Vagina (tissue), 2 donors: Measurements from ENCODE around the gene THEM4.

ENCODE experiments used
- POLR2AphosphoS5 ChIP-seq, 2 donors: sonication (generic); formaldehyde crosslinking; IDR thresholded peaks; one replicate each; pipeline ENCODE4 v1.9.0; 2017; ENCODE audit warnings: antibody characterized with exemption in 2 of 2, mild to moderate bottlenecking in 2 of 2, low read depth in 1 of 2; ENCODE audit not compliant: insufficient read depth in 1 of 2
- TF ChIP-seq, protein P1 (sequence below), 3 experiments: fragments of 450-650 bp in 2 of 3; fragments of 200-600 bp in 1 of 3; sonication (generic) in 1 of 3; IDR thresholded peaks; one replicate each; pipeline ENCODE4 v1.5.1; 2017 to 2019; ENCODE audit warnings: antibody characterized with exemption in 3 of 3, mild to moderate bottlenecking in 2 of 3, moderate library complexity in 2 of 3

- TF ChIP-seq, protein P1, sequence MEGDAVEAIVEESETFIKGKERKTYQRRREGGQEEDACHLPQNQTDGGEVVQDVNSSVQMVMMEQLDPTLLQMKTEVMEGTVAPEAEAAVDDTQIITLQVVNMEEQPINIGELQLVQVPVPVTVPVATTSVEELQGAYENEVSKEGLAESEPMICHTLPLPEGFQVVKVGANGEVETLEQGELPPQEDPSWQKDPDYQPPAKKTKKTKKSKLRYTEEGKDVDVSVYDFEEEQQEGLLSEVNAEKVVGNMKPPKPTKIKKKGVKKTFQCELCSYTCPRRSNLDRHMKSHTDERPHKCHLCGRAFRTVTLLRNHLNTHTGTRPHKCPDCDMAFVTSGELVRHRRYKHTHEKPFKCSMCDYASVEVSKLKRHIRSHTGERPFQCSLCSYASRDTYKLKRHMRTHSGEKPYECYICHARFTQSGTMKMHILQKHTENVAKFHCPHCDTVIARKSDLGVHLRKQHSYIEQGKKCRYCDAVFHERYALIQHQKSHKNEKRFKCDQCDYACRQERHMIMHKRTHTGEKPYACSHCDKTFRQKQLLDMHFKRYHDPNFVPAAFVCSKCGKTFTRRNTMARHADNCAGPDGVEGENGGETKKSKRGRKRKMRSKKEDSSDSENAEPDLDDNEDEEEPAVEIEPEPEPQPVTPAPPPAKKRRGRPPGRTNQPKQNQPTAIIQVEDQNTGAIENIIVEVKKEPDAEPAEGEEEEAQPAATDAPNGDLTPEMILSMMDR (IDR thresholded peaks at IDR 0.05) = no peak
- no peak for TF ChIP-seq POLR2AphosphoS5 (IDR thresholded peaks at IDR 0.05; ENCODE audit: insufficient read depth in 1 of 2, low read depth in 1 of 2)
Observed at GRCh38 chr1:151948506-151948905, 39.2 kb upstream of the THEM4 start.
